RWPE2 (cell line): ENCODE data around the gene RTKN.

Experiments
- ATAC-seq: fragments of 200-7000 bp; cut with Tn5 transposase; 3 replicates; pipeline ENCODE4 v1.9.1; 2021; ENCODE audit warnings: low read depth
- DNase-seq: peaks from one replicate; pipeline ENCODE4 v3.0.0-alpha.2; 2020; ENCODE audit warnings: low spot score
- H3K27ac ChIP-seq: fragments of 450-650 bp; 2 replicates; pipeline ENCODE4 v1.5.1; 2017; ENCODE audit warnings: mild to moderate bottlenecking; ENCODE audit not compliant: poor library complexity, severe bottlenecking
- H3K27me3 ChIP-seq: fragments of 250-450 bp; sonication (Bioruptor Pico); 2 replicates; pipeline ENCODE4 v1.5.1; 2021; ENCODE audit warnings: mild to moderate bottlenecking, moderate library complexity; ENCODE audit not compliant: insufficient read depth, poor library complexity, severe bottlenecking
- H3K36me3 ChIP-seq: fragments of 250-450 bp; sonication (Bioruptor Pico); 2 replicates; pipeline ENCODE4 v1.5.1; 2020; ENCODE audit warnings: low read depth, mild to moderate bottlenecking, moderate library complexity
- H3K4me1 ChIP-seq: fragments of 250-450 bp; sonication (Bioruptor Pico); 2 replicates; pipeline ENCODE4 v1.5.1; 2021; ENCODE audit warnings: mild to moderate bottlenecking, moderate library complexity; ENCODE audit not compliant: insufficient read depth, poor library complexity, severe bottlenecking
- H3K4me3 ChIP-seq: fragments of 250-450 bp; sonication (Bioruptor Pico); 2 replicates; pipeline ENCODE4 v1.5.1; 2021; ENCODE audit warnings: mild to moderate bottlenecking, moderate library complexity; ENCODE audit not compliant: severe bottlenecking
- H3K9me3 ChIP-seq: fragments of 250-450 bp; sonication (Bioruptor Pico); 2 replicates; pipeline ENCODE4 v1.5.1; 2021; ENCODE audit warnings: mild to moderate bottlenecking, moderate library complexity; ENCODE audit not compliant: severe bottlenecking
- CTCF ChIP-seq: fragments of 450-650 bp; IDR thresholded peaks from one replicate; pipeline ENCODE4 v1.5.1; 2017; ENCODE audit warnings: mild to moderate bottlenecking, moderate library complexity; ENCODE audit not compliant: poor library complexity, severe bottlenecking

The RTKN gene

DNA sequence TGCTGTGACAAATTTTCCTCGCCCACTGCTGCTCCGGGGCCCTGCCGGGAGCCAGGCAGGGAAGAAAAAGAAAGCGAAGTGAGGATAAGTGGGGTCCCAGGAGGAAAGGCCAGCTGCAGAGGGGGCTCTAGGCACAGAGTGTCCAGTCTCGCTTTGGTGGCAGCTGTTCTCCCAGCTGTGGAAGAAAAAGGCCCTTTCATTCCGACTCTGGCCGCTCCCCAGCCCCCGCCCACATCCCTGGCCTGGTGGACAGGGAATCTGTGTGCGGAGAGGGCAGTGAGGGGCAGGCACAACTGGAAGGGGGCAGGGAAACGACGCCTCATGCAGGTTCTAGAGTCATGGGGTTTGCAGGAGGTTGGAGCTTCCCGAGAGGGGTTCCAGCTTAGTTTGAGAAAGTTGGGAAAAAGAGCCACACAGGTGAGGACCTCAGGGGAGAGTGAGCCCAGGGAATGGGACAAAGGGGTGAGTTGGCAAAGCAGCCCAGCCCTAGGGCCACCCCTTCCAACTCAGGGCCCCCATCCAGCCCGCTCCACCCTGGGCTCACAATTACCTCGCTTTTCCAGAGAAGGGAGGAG is 1.8 kb downstream of the RTKN start:
- H3K36me3 ChIP-seq: peaks cover 27% of the 10 kb centered on the region
- ATAC-seq: peak; percentile 9; the same call in 1 of the 3 replicates
- peak overlapping the region; percentile 84 for H3K27ac ChIP-seq
- H3K9me3 ChIP-seq: no peaks in the 10 kb centered on the region
- DNase-seq: no peak
- TF ChIP-seq CTCF: no peak
- peak overlapping the region; percentile 42 for H3K4me3 ChIP-seq
- peaks cover 14% of the 10 kb centered on the region for H3K4me1 ChIP-seq
- no peaks in the 10 kb centered on the region for H3K27me3 ChIP-seq

- no peaks in the 10 kb centered on the region for H3K27me3 ChIP-seq
- TF ChIP-seq CTCF: no peak
- DNase-seq (no peak), ATAC-seq (no peak)
- no peaks in the 10 kb centered on the region for H3K9me3 ChIP-seq
- peak overlapping the region; percentile 84 for H3K27ac ChIP-seq
- H3K36me3 ChIP-seq: peaks cover 32% of the 10 kb centered on the region
- peak overlapping the region; percentile 42 for H3K4me3 ChIP-seq
- peaks cover 14% of the 10 kb centered on the region for H3K4me1 ChIP-seq
These were observed 2.4 kb downstream of the RTKN start for GRCh38 chr2:74439373-74439772.

GRCh38 chr2:74438248-74438647 is 3.5 kb downstream of the RTKN start:
- ATAC-seq (no peak), DNase-seq (no peak)
- H3K4me1 ChIP-seq: peaks cover 8% of the 10 kb centered on the region
- no peak overlapping the region for H3K4me3 ChIP-seq
- H3K27ac ChIP-seq: no peak overlapping the region
- no peaks in the 10 kb centered on the region for H3K27me3 ChIP-seq
- H3K9me3 ChIP-seq: no peaks in the 10 kb centered on the region
- no peak for TF ChIP-seq CTCF
- peaks cover 32% of the 10 kb centered on the region for H3K36me3 ChIP-seq

- peaks cover 4% of the 10 kb centered on the region for H3K4me1 ChIP-seq
- no peaks in the 10 kb centered on the region for H3K9me3 ChIP-seq
- H3K36me3 ChIP-seq: peaks cover 40% of the 10 kb centered on the region
- H3K27ac ChIP-seq: no peak overlapping the region
- ATAC-seq (no peak), DNase-seq (no peak)
- H3K4me3 ChIP-seq: no peak overlapping the region
- TF ChIP-seq CTCF: no peak
- no peaks in the 10 kb centered on the region for H3K27me3 ChIP-seq
These were observed 4.7 kb downstream of the RTKN start for GRCh38 chr2:74436848-74437695.
